ENCODE results near the gene DPEP1. TPM values are rescaled to one million over a fixed set of nuclear protein-coding genes. Genes with fewer than 3 reads are reported as not detected.

DPEP1 gene
- total RNA-seq, 2 experiments from 2014 or later, result not detected

GRCh38 chr16:89643769-89644300 lies 30.4 kb downstream of the DPEP1 start:
- H3K27ac Mint-ChIP-seq, result no peak overlapping the region
- no peak for ATAC-seq
- CTCF ChIA-PET, result no interaction called here

GRCh38 chr16:89645122-89645521 lies 31.7 kb downstream of the DPEP1 start:
- Mint-ChIP-seq H3K4me3 (no peak overlapping the region), H3K27me3 (no peaks in the 10 kb centered on the region), H3K36me3 (ENCODE audit: low read depth) (peaks cover 26% of the 10 kb centered on the region), H3K4me1 (ENCODE audit: low read depth) (peaks cover 10% of the 10 kb centered on the region), H3K9me3 (no peaks in the 10 kb centered on the region), H3K27ac (no peak overlapping the region)
- intact Hi-C loops (cut with micrococcal nuclease), result no loop called here
- no peak for TF ChIP-seq CTCF (IDR thresholded peaks at IDR 0.05)
- ChIA-PET CTCF (no interaction called here), POLR2A (no interaction called here)
- DNase-seq, result no peak
- ATAC-seq, result no peak

More at GRCh38 chr16:89643769-89644300, 30.4 kb downstream of the DPEP1 start:
- H3K4me3 Mint-ChIP-seq, result no peak overlapping the region
- DNase-seq, result no peak
- peaks cover 10% of the 10 kb centered on the region for H3K4me1 Mint-ChIP-seq (ENCODE audit: low read depth)
- intact Hi-C loops (cut with micrococcal nuclease), result loop anchor here (5.0 kb wide), 1 partner anchor 67 kb away; the partner anchor contains the start of gene CPNE7
- H3K27me3 Mint-ChIP-seq, result no peaks in the 10 kb centered on the region
- H3K9me3 Mint-ChIP-seq, result no peaks in the 10 kb centered on the region
- TF ChIP-seq CTCF (IDR thresholded peaks at IDR 0.05), result no peak
- POLR2A ChIA-PET, result interaction anchor here (1.0 to 1.6 kb wide), 2 partner anchors 14 to 80 kb away, joined by 3 to 4 read pairs; partner anchors contain the start of genes CHMP1A and SPATA33
- peaks cover 21% of the 10 kb centered on the region for H3K36me3 Mint-ChIP-seq (ENCODE audit: low read depth)

- no peak for ATAC-seq
- H3K4me1 Mint-ChIP-seq (ENCODE audit: low read depth), result peaks cover 2% of the 10 kb centered on the region
- H3K4me3 Mint-ChIP-seq, result no peak overlapping the region
- H3K36me3 Mint-ChIP-seq (ENCODE audit: low read depth), result peaks cover 29% of the 10 kb centered on the region
- no peaks in the 10 kb centered on the region for H3K27me3 Mint-ChIP-seq
- ChIA-PET POLR2A (no interaction called here), CTCF (no interaction called here)
- no peak for TF ChIP-seq CTCF (IDR thresholded peaks at IDR 0.05)
- H3K9me3 Mint-ChIP-seq, result no peaks in the 10 kb centered on the region
- no peak overlapping the region for H3K27ac Mint-ChIP-seq
- intact Hi-C loops (cut with micrococcal nuclease), result no loop called here
- DNase-seq, result no peak
These were observed 32.8 kb downstream of the DPEP1 start for GRCh38 chr16:89646270-89646669.

- Mint-ChIP-seq H3K4me1 (ENCODE audit: low read depth) (no peaks in the 10 kb centered on the region), H3K27me3 (no peaks in the 10 kb centered on the region), H3K27ac (no peak overlapping the region), H3K4me3 (no peak overlapping the region), H3K36me3 (ENCODE audit: low read depth) (peaks cover 29% of the 10 kb centered on the region), H3K9me3 (no peaks in the 10 kb centered on the region)
- CTCF ChIA-PET, result no interaction called here
- no peak for TF ChIP-seq CTCF (IDR thresholded peaks at IDR 0.05)
- ATAC-seq (no peak), DNase-seq (no peak)
- intact Hi-C loops (cut with micrococcal nuclease), result no loop called here
- POLR2A ChIA-PET, result no interaction called here
These were observed 33.5 kb downstream of the DPEP1 start for GRCh38 chr16:89646906-89647305.

GRCh38 chr16:89651584-89651983 lies 38.1 kb downstream of the DPEP1 start:
- DNase-seq (no peak), ATAC-seq (no peak)
- intact Hi-C loops (cut with micrococcal nuclease), result no loop called here
- POLR2A ChIA-PET, result interaction anchor here (1.0 to 1.2 kb wide), 2 partner anchors 11 to 107 kb away, joined by 4 to 5 read pairs; no protein-coding TSS in a partner anchor
- Mint-ChIP-seq H3K27ac (no peak overlapping the region), H3K36me3 (ENCODE audit: low read depth) (peaks cover 18% of the 10 kb centered on the region), H3K9me3 (no peaks in the 10 kb centered on the region), H3K27me3 (no peaks in the 10 kb centered on the region), H3K4me3 (no peak overlapping the region), H3K4me1 (ENCODE audit: low read depth) (peaks cover 20% of the 10 kb centered on the region)
- no peak for TF ChIP-seq CTCF (IDR thresholded peaks at IDR 0.05)
- CTCF ChIA-PET, result interaction anchor here (1.2 kb wide), 1 partner anchor 15 kb away, joined by 5 read pairs; no protein-coding TSS in a partner anchor

All from activated CD8-positive, alpha-beta T cell treated with anti-CD3 and anti-CD28 coated beads for 36 hours (primary cell).